Measurements from ENCODE around the gene DRAP1. TPM values are rescaled to one million over a fixed set of nuclear protein-coding genes. Genes with fewer than 3 reads are reported as not detected.

Gene DRAP1
- total and polyA plus RNA-seq, 2 experiments from 2014 or later, result 121 to 294 TPM

DNA sequence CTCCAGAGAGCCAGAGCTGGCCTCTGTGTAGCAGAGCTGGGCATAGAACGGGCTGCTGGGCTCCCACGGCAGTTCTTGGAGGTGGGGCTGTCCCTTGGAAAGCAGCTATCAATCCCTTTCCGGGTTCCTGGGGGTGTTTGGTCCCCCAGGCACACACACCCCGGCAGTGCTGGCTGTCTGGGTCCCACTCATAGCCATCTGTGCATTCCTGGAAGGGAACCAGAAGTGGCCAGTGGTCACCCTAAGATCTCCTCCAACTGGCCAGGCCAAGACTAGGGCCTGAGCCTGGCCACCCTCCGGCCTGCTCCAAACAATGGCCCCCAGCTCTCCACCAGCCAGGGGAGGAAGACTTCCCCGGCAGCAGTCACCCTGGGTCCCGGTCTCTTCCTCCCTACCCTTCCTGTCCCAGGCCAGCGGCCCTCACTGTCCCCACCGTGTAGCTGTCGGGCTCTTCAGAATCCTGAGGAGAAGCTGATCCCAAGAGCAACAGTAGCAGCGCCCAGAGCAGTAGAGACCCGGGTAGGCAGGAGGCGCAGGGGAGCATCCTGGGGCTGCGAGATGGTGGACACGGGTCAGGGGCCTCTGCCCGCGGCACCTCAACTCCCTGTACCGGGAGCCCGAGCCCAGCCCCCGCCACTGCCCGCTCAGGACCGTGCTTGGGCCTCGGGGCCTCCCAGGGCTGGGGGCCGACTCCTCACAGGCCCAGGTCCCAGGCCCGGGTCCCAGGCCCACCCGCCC, 47.2 kb upstream of the DRAP1 start:
- H3K4me3 ChIP-seq, result peak overlapping the region; percentile 83
- H3K4me2 ChIP-seq, result peak overlapping the region; percentile 99
- no peaks in the 10 kb centered on the region; the same call in 1 of the 2 replicates for H3K4me1 ChIP-seq (ENCODE audit: insufficient read depth)
- no peaks in the 10 kb centered on the region for H3K36me3 ChIP-seq (ENCODE audit: insufficient read depth)
- peaks cover 29% of the 10 kb centered on the region for H3K27me3 ChIP-seq (ENCODE audit: insufficient read depth)
- no peaks in the 10 kb centered on the region for H3K9me2 ChIP-seq (ENCODE audit: insufficient read depth)
- peaks cover 8% of the 10 kb centered on the region for H3K4me1 Mint-ChIP-seq
- H2AFZ ChIP-seq, result no peak overlapping the region
- peak; percentile 16 for ATAC-seq
- TF ChIP-seq, protein P1, sequence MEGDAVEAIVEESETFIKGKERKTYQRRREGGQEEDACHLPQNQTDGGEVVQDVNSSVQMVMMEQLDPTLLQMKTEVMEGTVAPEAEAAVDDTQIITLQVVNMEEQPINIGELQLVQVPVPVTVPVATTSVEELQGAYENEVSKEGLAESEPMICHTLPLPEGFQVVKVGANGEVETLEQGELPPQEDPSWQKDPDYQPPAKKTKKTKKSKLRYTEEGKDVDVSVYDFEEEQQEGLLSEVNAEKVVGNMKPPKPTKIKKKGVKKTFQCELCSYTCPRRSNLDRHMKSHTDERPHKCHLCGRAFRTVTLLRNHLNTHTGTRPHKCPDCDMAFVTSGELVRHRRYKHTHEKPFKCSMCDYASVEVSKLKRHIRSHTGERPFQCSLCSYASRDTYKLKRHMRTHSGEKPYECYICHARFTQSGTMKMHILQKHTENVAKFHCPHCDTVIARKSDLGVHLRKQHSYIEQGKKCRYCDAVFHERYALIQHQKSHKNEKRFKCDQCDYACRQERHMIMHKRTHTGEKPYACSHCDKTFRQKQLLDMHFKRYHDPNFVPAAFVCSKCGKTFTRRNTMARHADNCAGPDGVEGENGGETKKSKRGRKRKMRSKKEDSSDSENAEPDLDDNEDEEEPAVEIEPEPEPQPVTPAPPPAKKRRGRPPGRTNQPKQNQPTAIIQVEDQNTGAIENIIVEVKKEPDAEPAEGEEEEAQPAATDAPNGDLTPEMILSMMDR (conservative IDR thresholded peaks at IDR 0.05; ENCODE audit: low read depth in 2 of 2), result peak in 1 of 2 experiments; percentile 36; a peak in 2 of 4 replicates
- no peak for TF ChIP-seq STAT1 (IDR thresholded peaks at IDR 0.05; ENCODE audit: unreplicated experiment)
- no peak for TF ChIP-seq POLR2AphosphoS5 (IDR thresholded peaks at IDR 0.05; ENCODE audit: low read depth)
- H3K4me3 Mint-ChIP-seq, result peak overlapping the region; percentile 69
- no peaks in the 10 kb centered on the region; the same call in 1 of the 2 replicates for H4K20me1 ChIP-seq (replicated peaks; ENCODE audit: insufficient read depth)
- no peaks in the 10 kb centered on the region for H3K36me3 Mint-ChIP-seq (ENCODE audit: low read depth)
- H3K27ac ChIP-seq (ENCODE audit: low read depth), result no peak overlapping the region
- no peaks in the 10 kb centered on the region for H3K79me2 ChIP-seq (replicated peaks; ENCODE audit: insufficient read depth)
- H3F3A ChIP-seq (replicated peaks; ENCODE audit: low read depth), result peaks cover 5% of the 10 kb centered on the region; the same call in 1 of the 2 replicates
- H3K27me3 Mint-ChIP-seq (ENCODE audit: insufficient read depth, low read depth, poor library complexity), result peaks cover 45% of the 10 kb centered on the region
- DNase-seq (ENCODE audit: low spot score), result peak; percentile 62
- no peak overlapping the region for H3K27ac Mint-ChIP-seq
- H3K9me3 Mint-ChIP-seq, result no peaks in the 10 kb centered on the region; the same call in 2 of the 3 replicates

DNA sequence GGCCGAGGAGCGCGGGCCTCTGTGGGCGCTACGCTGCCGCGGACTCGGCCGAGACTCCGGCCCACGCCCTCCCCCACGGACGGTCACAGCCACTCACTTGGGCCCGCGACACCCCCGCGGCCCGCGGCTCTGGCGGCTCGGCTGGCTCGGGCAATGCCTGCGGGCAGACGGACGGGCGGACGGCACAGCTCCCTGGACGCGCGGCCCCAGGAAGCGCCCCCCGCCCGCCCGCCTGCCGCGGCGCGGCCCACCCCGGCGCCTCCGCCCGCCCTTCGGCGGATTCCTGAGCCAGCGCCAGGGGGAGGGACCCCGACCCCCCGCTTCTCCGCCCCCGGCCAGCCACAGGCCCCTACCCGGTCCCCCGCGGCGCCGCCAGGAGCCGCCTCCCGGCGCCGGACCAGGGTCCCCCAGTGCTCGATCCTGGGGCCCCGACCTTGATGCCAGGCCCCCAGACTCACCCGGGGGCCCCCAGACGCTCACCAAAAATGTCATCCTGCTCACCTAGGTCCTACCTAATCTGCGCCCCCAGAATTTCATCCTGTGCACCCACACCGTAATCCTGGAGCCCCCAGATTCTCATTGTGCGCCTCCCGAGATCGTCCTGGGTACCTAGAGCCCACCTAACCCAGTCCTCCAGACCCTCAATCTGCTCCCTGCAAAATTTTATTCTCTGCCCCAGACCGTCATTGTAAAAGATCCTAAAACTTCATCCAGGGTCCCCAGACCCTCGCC, 46.5 kb upstream of the DRAP1 start, which contains the start of gene EFEMP2:
EFEMP2 (minus strand) TSS at position 215 of the 732 bp plus-strand sequence. CDS start 446 bp downstream, outside the sequence.
- ATAC-seq, result peak; percentile 9

More for the DNA sequence above, 46.5 kb upstream of the DRAP1 start, which contains the start of gene EFEMP2:
- Histone ChIP-seq H3K27ac (ENCODE audit: low read depth) (no peak within 1 kb of the TSS), H3K9me2 (ENCODE audit: insufficient read depth) (no peaks in the 10 kb centered on the region), H3F3A (replicated peaks; ENCODE audit: low read depth) (no peaks in the 10 kb centered on the region; the same call in 1 of the 2 replicates), H3K27me3 (ENCODE audit: insufficient read depth) (peaks cover 29% of the 10 kb centered on the region), H2AFZ (peak within 1 kb of the TSS; percentile 98), H3K4me1 (ENCODE audit: insufficient read depth) (no peaks in the 10 kb centered on the region; the same call in 1 of the 2 replicates), H3K4me3 (peak within 1 kb of the TSS; percentile 83), H4K20me1 (replicated peaks; ENCODE audit: insufficient read depth) (no peaks in the 10 kb centered on the region; the same call in 1 of the 2 replicates), H3K4me2 (peak within 1 kb of the TSS; percentile 99), H3K79me2 (replicated peaks; ENCODE audit: insufficient read depth) (no peaks in the 10 kb centered on the region), H3K36me3 (ENCODE audit: insufficient read depth) (no peaks in the 10 kb centered on the region)
- H3K27me3 Mint-ChIP-seq (ENCODE audit: insufficient read depth, low read depth, poor library complexity), result peaks cover 46% of the 10 kb centered on the region
- no peaks in the 10 kb centered on the region; the same call in 2 of the 3 replicates for H3K9me3 Mint-ChIP-seq
- H3K36me3 Mint-ChIP-seq (ENCODE audit: low read depth), result no peaks in the 10 kb centered on the region
- H3K4me3 Mint-ChIP-seq, result peak within 1 kb of the TSS; percentile 75
- no peak for DNase-seq (ENCODE audit: low spot score)
- no peak within 1 kb of the TSS for H3K27ac Mint-ChIP-seq
- peaks cover 3% of the 10 kb centered on the region; the same call in 2 of the 3 replicates for H3K4me1 Mint-ChIP-seq
- TF ChIP-seq STAT1 (IDR thresholded peaks at IDR 0.05; ENCODE audit: unreplicated experiment), result no peak
- no peak for TF ChIP-seq REST (IDR thresholded peaks at IDR 0.05; ENCODE audit: unreplicated experiment)
- peak; percentile 63 for TF ChIP-seq EZH2 (IDR thresholded peaks at IDR 0.05; ENCODE audit: low read depth, unreplicated experiment)
- TF ChIP-seq, protein P2, sequence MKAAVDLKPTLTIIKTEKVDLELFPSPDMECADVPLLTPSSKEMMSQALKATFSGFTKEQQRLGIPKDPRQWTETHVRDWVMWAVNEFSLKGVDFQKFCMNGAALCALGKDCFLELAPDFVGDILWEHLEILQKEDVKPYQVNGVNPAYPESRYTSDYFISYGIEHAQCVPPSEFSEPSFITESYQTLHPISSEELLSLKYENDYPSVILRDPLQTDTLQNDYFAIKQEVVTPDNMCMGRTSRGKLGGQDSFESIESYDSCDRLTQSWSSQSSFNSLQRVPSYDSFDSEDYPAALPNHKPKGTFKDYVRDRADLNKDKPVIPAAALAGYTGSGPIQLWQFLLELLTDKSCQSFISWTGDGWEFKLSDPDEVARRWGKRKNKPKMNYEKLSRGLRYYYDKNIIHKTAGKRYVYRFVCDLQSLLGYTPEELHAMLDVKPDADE (IDR thresholded peaks at IDR 0.05), result no peak
